ENCODE measurements around the gene EXO1. TPM values are rescaled to one million over a fixed set of nuclear protein-coding genes. Genes with fewer than 3 reads are reported as not detected.

EXO1 gene
- total and polyA plus RNA-seq, 12 donors, result 0.06 to 1.4 (median 0.41) TPM; not detected in 4

DNA sequence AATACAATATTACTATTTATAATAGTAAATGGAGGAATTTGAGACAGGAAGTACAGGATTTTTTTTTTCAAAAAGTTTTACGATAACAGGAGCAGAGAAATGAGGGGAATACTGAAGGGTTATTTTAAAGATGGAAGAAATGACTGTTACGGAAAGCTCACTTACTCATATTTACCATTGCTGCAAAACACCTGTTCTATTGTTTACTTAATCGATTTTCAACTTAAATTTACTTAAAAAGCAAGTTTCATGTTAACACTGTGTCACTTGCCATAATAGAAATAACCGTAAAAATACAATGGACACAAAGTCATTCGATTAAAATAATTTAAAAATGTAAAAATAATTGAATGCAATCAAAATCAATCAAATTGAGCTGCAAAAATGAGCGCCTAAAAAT, 3.4 kb upstream of the EXO1 start:
- Histone ChIP-seq H3K4me3 (no peak overlapping the region), H3K27me3 (no peaks in the 10 kb centered on the region), H3K27ac (no peak overlapping the region), H3K36me3 (no peaks in the 10 kb centered on the region), H3K4me1 (peaks cover 4 to 21% (median 7%) of the 10 kb centered on the region in 9 donors), H3K9me3 (no peaks in the 10 kb centered on the region)
- no peak for DNase-seq
- TF ChIP-seq, protein P1, sequence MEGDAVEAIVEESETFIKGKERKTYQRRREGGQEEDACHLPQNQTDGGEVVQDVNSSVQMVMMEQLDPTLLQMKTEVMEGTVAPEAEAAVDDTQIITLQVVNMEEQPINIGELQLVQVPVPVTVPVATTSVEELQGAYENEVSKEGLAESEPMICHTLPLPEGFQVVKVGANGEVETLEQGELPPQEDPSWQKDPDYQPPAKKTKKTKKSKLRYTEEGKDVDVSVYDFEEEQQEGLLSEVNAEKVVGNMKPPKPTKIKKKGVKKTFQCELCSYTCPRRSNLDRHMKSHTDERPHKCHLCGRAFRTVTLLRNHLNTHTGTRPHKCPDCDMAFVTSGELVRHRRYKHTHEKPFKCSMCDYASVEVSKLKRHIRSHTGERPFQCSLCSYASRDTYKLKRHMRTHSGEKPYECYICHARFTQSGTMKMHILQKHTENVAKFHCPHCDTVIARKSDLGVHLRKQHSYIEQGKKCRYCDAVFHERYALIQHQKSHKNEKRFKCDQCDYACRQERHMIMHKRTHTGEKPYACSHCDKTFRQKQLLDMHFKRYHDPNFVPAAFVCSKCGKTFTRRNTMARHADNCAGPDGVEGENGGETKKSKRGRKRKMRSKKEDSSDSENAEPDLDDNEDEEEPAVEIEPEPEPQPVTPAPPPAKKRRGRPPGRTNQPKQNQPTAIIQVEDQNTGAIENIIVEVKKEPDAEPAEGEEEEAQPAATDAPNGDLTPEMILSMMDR (IDR thresholded peaks at IDR 0.05), result no peak
- intact Hi-C loops (cut with DNase I), result loop anchor here in 4 of 10 donors (5.0 to 10.0 kb wide), 6 partner anchors 200 to 320 kb away; partner anchors contain the start of genes CHML (in 1 of the 4), KMO (in 1 of the 4) and OPN3 (in 1 of the 4)
- 83 to 84% methylated on average over 6 of the region's 6 CpGs for WGBS, 2 donors
- no peak for ATAC-seq

DNA sequence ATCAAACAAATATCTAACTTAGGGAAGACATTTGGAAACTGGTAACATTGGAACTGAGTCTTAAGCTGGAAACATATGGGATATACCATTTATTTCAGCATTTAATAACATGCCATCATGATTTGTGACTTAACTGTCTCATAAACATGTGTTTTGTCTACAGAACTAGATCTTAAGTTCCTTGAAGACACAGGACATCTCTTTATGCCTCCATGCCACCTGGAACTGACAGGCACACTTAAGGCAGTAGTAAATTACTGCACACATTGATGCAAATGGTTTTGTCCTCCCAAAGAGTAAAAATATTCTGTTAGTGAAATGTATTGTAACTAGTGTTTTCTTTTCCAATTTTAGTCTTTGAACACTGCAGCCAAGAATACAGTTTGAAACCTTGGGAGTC, 1.6 kb upstream of the EXO1 start:
- intact Hi-C loops (cut with DNase I), result loop anchor here in 4 of 10 donors (10.0 kb wide), 5 partner anchors 202 to 322 kb away; partner anchors contain the start of genes CHML (in 1 of the 4), KMO (in 1 of the 4) and OPN3 (in 1 of the 4)
- ATAC-seq (no peak), DNase-seq (no peak)
- H3K9me3 ChIP-seq, result no peaks in the 10 kb centered on the region
- H3K27me3 ChIP-seq, result no peaks in the 10 kb centered on the region
- no peak overlapping the region for H3K27ac ChIP-seq
- H3K4me1 ChIP-seq, result peaks cover 4 to 21% (median 7%) of the 10 kb centered on the region in 9 donors
- no peaks in the 10 kb centered on the region for H3K36me3 ChIP-seq
- H3K4me3 ChIP-seq, result no peak overlapping the region
- TF ChIP-seq, protein P1 (IDR thresholded peaks at IDR 0.05), result no peak

DNA sequence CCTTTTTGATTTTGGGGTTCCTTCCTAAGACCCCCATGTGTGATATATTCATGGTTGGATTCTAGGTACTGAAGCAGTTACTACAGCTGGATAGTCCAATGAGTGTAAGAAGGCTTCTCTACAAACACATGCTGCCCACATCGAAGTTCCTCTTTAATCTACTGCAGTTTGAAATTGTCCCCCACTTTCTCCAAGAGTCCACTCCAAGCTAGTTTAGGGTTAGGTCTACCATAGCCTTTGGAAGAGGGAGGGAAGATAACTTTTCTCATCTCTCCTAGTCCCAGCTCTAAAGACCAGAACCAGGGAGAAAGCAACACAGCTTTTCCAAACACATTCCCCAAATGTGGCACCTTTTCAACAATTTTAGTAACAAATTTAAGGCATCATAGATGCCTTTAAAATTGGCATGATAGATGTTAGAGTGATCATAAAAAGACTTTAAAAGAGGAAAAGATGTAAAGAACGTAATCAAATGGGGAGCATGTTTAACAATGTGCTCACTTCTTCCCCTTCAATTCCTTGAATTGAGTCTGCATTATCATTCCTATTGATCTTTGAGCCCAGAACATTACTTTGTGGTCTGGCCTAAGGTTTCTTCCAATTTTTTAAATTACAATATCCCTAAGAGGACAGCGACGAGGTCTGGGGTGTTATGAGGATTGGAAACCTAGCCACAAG, 1.0 kb upstream of the EXO1 start:
- Histone ChIP-seq H3K9me3 (no peaks in the 10 kb centered on the region), H3K4me1 (peaks cover 4 to 18% (median 7%) of the 10 kb centered on the region in 9 donors), H3K27me3 (no peaks in the 10 kb centered on the region), H3K36me3 (no peaks in the 10 kb centered on the region), H3K4me3 (peak overlapping the region in 7 of 10 donors; percentile 70 to 97 (median 84)), H3K27ac (peak overlapping the region in 5 of 10 donors; percentile 93 to 98 (median 96))
- DNase-seq (no peak), ATAC-seq (no peak)
- 84 to 86% methylated on average over 4 of the region's 4 CpGs for WGBS, 2 donors
- TF ChIP-seq, protein P1 (IDR thresholded peaks at IDR 0.05), result no peak
- intact Hi-C loops (cut with DNase I), result loop anchor here in 4 of 10 donors (10.0 kb wide), 5 partner anchors 202 to 322 kb away; partner anchors contain the start of genes CHML (in 1 of the 4), KMO (in 1 of the 4) and OPN3 (in 1 of the 4)

DNA sequence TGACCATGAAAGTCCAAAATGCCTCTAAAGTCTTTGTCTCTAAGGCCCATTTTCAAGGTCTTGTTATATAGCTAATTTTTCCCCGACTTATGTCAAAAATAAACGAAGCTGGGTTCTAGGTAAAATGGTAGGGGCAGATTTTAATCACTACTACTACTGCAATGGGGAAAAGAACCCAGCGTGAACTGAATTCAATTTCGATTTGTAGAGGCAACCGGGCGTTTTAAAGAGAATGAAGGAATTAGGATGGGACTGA, 536 bp upstream of the EXO1 start:
- 9 to 10% methylated on average over 6 of the region's 6 CpGs for WGBS, 2 donors
- Histone ChIP-seq H3K27ac (peak overlapping the region; percentile 93 to 100 (median 98)), H3K27me3 (no peaks in the 10 kb centered on the region), H3K4me1 (peaks cover 4 to 15% (median 7%) of the 10 kb centered on the region in 9 donors), H3K4me3 (peak overlapping the region in 9 of 10 donors; percentile 55 to 97 (median 83)), H3K36me3 (no peaks in the 10 kb centered on the region), H3K9me3 (no peaks in the 10 kb centered on the region)
- intact Hi-C loops (cut with DNase I), result loop anchor here in 4 of 10 donors (10.0 kb wide), 5 partner anchors 203 to 323 kb away; partner anchors contain the start of genes CHML (in 1 of the 4), KMO (in 1 of the 4) and OPN3 (in 1 of the 4)
- no peak for ATAC-seq
- no peak for DNase-seq
- TF ChIP-seq, protein P1 (IDR thresholded peaks at IDR 0.05), result no peak
